Left kidney (tissue), 2 donors: ENCODE results near the gene CHRNA5. TPM values are rescaled to one million over a fixed set of nuclear protein-coding genes. Genes with fewer than 3 reads are reported as not detected.

Source experiments
- DNase-seq: peaks from one replicate; pipeline ENCODE4 v3.0.0-alpha.2; 2013
- polyA plus RNA-seq: library from polyadenylated mRNA; unstranded; fragments of 120-200 nt; gene quantifications from one replicate; pipeline ENCODE4 v1.2.1, GENCODE V29; 2013; ENCODE audit not compliant: insufficient read length

Gene CHRNA5
- polyA plus RNA-seq, 1 donor, result 7.1 TPM

- DNase-seq, result no peak
Measured at GRCh38 chr15:78620527-78621421, 55.5 kb downstream of the CHRNA5 start, which contains the start of gene CHRNA3. Gene CHRNA3 (minus strand): TSS chr15:78620996. CDS start chr15:78620794, 202 bp downstream.

GRCh38 chr15:78621810-78622402 lies 56.6 kb downstream of the CHRNA5 start:
- no peak for DNase-seq

GRCh38 chr15:78623786-78624497 lies 58.6 kb downstream of the CHRNA5 start:
- no peak for DNase-seq

GRCh38 chr15:78624651-78625590 lies 59.6 kb downstream of the CHRNA5 start:
- no peak for DNase-seq

- DNase-seq, result no peak
Measured at GRCh38 chr15:78625606-78626280, 60.4 kb downstream of the CHRNA5 start.

GRCh38 chr15:78626381-78626995 lies 61.2 kb downstream of the CHRNA5 start:
- DNase-seq, result no peak

- no peak for DNase-seq
Measured at GRCh38 chr15:78627348-78627747, 62.0 kb downstream of the CHRNA5 start.

GRCh38 chr15:78628227-78628626 lies 62.9 kb downstream of the CHRNA5 start:
- DNase-seq, result no peak

GRCh38 chr15:78629031-78629715 lies 63.9 kb downstream of the CHRNA5 start:
- DNase-seq, result no peak

GRCh38 chr15:78629716-78630065 lies 64.4 kb downstream of the CHRNA5 start:
- no peak for DNase-seq

GRCh38 chr15:78630886-78631633 lies 65.7 kb downstream of the CHRNA5 start:
- no peak for DNase-seq

- no peak for DNase-seq
Measured at GRCh38 chr15:78633348-78633747, 68.0 kb downstream of the CHRNA5 start.

GRCh38 chr15:78634210-78635145 lies 69.2 kb downstream of the CHRNA5 start:
- DNase-seq, result no peak

GRCh38 chr15:78635346-78635745 lies 70.0 kb downstream of the CHRNA5 start:
- no peak for DNase-seq

GRCh38 chr15:78636378-78636859 lies 71.1 kb downstream of the CHRNA5 start:
- no peak for DNase-seq

GRCh38 chr15:78637776-78638435 lies 72.6 kb downstream of the CHRNA5 start:
- DNase-seq, result no peak

- peak; percentile 85 for DNase-seq
Measured at GRCh38 chr15:78638658-78639314, 73.5 kb downstream of the CHRNA5 start.
